Spinal cord (tissue), 10 donors: Measurements from ENCODE around the gene SEMA4G. TPM values are rescaled to one million over a fixed set of nuclear protein-coding genes. Genes with fewer than 3 reads are reported as not detected.
A peak's percentile ranks its signal among the peaks of the same experiment; 100 is the strongest.

Experiments used
- DNase-seq, 6 donors: peaks; one replicate each; pipeline versions ENCODE4 v3.0.0 to v3.0.0-alpha.2; 2013 to 2015; ENCODE audit warnings: low spot score in 6 of 6, low read depth in 4 of 6
- H3K27ac ChIP-seq: one replicate; pipeline ENCODE4 v1.5.1; 2013; ENCODE audit warnings: low read depth, low read length, control low read depth
- H3K27me3 ChIP-seq: one replicate; pipeline ENCODE4 v1.6.1; 2013; ENCODE audit warnings: low read length; ENCODE audit not compliant: control insufficient read depth, insufficient read depth
- H3K36me3 ChIP-seq: one replicate; pipeline ENCODE4 v1.6.1; 2013; ENCODE audit warnings: low read length; ENCODE audit not compliant: control insufficient read depth, insufficient read depth
- H3K4me1 ChIP-seq: one replicate; pipeline ENCODE4 v1.6.1; 2013; ENCODE audit warnings: low read length; ENCODE audit not compliant: control insufficient read depth, insufficient read depth
- H3K4me3 ChIP-seq: one replicate; pipeline ENCODE4 v1.5.1; 2013; ENCODE audit warnings: low read depth, low read length, control low read depth
- H3K9me3 ChIP-seq: one replicate; pipeline ENCODE4 v1.6.1; 2013; ENCODE audit warnings: low read length; ENCODE audit not compliant: control insufficient read depth, insufficient read depth
- WGBS: methylation state at CpG from one replicate; pipeline ENCODE4 v1.1.5; 2013; ENCODE audit warnings: missing lambda C conversion rate; ENCODE audit not compliant: insufficient coverage; 5-methylcytosine and 5-hydroxymethylcytosine counted together
- polyA plus RNA-seq, 2 donors: library from polyadenylated mRNA; unstranded; fragments of 120-200 nt; gene quantifications; one replicate each; pipeline ENCODE4 v1.2.1, GENCODE V29; 2013; ENCODE audit not compliant: insufficient read length in 2 of 2
- total RNA-seq, 2 donors: library from RNA; depleted of rRNA in 1 of 2; stranded (reverse); fragments of 120-200 nt in 1 of 2; fragments of >200 nt in 1 of 2; gene quantifications; one replicate each; pipeline versions ENCODE4 v1.2.3 to v1.2.4, GENCODE V29; 2013 to 2014
- donor health status: healthy.

SEMA4G gene
- total and polyA plus RNA-seq, 4 donors, result 8.6 to 72.6 (median 38.4) TPM

DNA sequence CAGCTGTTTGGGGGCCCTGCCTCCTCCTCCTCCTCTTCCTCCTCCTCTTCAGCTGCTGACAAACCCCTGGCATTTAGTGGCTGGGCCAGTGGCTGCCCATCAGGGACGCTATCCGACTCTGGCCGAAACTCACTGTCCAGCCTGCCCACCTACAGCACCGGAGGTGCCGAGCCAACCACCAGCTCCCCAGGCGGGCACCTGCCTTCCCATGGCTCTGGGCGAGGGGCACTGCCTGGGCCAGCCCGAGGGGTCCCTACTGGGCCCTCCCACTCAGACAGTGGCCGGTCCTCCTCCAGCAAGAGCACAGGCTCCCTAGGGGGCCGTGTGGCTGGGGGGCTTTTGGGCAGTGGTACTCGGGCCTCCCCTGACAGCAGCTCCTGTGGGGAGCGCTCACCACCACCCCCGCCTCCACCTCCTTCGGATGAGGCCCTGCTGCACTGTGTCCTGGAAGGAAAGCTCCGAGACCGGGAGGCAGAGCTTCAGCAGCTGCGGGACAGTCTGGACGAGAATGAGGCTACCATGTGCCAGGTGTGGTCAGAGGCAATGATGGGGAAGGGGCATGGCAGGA lies 34.4 kb downstream of the SEMA4G start:
- no peaks in the 10 kb centered on the region for H3K9me3 ChIP-seq
- 96% methylated on average over 17 of the region's 18 CpGs for WGBS
- no peak overlapping the region for H3K4me3 ChIP-seq
- peaks cover 60% of the 10 kb centered on the region for H3K36me3 ChIP-seq
- no peak for DNase-seq
- H3K4me1 ChIP-seq, result peaks cover 62% of the 10 kb centered on the region
- H3K27me3 ChIP-seq, result no peaks in the 10 kb centered on the region
- H3K27ac ChIP-seq, result no peak overlapping the region

DNA sequence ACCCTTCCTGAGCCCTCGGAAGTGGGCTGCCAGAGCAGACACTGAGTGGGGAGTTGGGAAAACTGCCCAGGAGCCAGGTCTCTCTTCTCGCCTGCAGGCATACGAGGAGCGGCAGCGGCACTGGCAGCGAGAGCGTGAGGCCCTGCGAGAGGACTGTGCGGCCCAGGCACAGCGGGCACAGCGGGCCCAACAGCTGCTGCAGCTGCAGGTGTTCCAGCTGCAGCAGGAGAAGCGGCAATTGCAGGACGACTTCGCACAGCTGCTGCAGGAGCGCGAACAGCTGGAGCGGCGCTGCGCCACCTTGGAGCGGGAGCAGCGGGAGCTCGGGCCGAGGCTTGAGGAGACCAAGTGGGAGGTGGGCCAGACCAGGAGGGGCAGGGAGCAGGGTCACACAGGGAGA lies 36.1 kb downstream of the SEMA4G start:
- no peak overlapping the region for H3K27ac ChIP-seq
- 82% methylated on average over 23 of the region's 23 CpGs for WGBS
- no peak overlapping the region for H3K4me3 ChIP-seq
- peak in 1 of 6 donors; percentile 53 for DNase-seq
- no peaks in the 10 kb centered on the region for H3K27me3 ChIP-seq
- H3K36me3 ChIP-seq, result peaks cover 61% of the 10 kb centered on the region
- peaks cover 58% of the 10 kb centered on the region for H3K4me1 ChIP-seq
- H3K9me3 ChIP-seq, result no peaks in the 10 kb centered on the region

DNA sequence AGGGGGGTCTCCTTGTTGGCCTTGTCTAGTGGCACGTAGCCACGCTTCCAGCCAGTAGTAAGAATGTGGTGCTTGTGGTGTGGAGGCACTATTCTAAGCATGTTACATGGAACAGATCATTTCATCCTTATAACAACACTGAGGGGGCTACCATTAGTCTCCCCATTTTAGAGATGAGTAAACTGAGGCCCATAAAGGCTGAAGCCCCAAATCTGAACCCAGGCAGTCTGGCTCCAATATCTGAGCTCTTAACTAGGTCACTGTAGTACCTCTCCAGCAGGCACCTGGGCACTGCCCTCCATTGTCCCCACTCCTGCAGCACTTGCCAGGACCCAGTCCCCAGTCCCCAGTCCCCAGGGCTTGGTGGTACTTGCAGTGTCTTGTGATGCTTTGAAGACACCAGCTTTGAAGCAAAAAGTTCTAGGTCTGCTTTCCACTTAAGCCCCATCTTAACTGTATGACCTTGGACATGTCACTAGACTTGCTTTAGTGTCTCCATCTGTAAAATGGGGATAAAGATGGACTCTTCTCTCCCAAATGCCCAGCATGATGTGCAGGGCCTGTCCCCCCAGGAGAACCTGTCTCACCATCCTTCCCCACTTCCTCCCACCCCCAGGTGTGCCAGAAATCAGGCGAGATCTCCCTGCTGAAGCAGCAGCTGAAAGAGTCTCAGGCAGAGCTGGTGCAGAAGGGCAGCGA lies 36.7 kb downstream of the SEMA4G start:
- Histone ChIP-seq H3K27ac (no peak overlapping the region), H3K9me3 (no peaks in the 10 kb centered on the region), H3K4me3 (no peak overlapping the region), H3K27me3 (no peaks in the 10 kb centered on the region), H3K36me3 (peaks cover 61% of the 10 kb centered on the region), H3K4me1 (peaks cover 51% of the 10 kb centered on the region)
- WGBS, result 88% methylated on average over 2 of the region's 4 CpGs
- DNase-seq, result no peak

DNA sequence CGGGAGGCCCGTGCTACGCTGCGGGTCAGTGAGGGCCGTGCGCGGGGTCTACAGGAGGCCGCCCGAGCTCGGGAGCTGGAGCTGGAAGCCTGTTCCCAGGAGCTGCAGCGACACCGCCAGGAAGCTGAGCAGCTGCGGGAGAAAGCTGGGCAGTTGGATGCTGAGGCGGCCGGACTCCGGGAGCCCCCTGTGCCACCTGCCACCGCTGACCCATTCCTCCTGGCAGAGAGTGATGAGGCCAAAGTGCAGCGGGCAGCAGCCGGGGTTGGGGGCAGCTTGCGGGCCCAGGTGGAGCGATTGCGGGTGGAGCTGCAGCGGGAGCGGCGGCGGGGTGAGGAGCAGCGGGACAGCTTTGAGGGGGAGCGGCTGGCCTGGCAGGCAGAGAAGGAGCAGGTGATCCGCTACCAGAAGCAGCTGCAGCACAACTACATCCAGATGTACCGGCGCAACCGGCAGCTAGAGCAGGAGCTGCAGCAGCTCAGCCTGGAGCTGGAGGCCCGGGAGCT lies 37.3 kb downstream of the SEMA4G start:
- no peak for DNase-seq
- peaks cover 61% of the 10 kb centered on the region for H3K36me3 ChIP-seq

DNA sequence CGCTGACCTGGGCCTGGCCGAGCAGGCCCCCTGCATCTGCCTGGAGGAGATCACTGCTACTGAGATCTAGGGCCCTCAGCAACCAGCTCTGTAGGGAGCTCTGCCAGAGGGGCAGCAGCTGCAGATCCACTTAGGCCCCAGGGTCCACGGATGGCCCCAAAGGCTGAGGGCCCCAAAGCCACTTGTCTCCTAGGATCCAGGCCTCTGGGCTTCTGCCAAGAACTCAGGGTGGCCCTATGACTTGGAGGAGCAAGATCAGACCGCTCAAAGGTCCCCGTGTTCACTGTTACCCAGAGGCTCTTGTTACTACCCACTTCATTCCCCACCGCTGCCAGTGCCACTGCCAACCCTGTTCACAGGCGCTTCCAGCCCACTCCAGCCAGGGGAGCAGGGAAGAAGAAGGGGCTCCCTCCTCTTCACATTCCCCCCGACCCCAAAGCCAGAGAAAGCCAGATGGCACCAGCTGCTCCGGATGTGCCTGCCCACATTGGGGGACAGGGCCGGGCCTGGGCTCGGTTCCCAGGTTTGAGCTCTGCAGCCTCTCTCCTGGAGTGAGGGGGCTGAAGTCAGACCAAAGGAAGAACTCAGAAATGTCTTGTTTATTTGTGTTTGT lies 37.9 kb downstream of the SEMA4G start:
- WGBS, result 44% methylated on average over 9 of the region's 11 CpGs
- H3K36me3 ChIP-seq, result peaks cover 59% of the 10 kb centered on the region
- H3K27ac ChIP-seq, result peak overlapping the region; percentile 29

More for the DNA sequence above, 37.3 kb downstream of the SEMA4G start:
- no peaks in the 10 kb centered on the region for H3K9me3 ChIP-seq
- 70% methylated on average over 33 of the region's 33 CpGs for WGBS
- peaks cover 46% of the 10 kb centered on the region for H3K4me1 ChIP-seq
- H3K27me3 ChIP-seq, result no peaks in the 10 kb centered on the region
- H3K27ac ChIP-seq, result no peak overlapping the region
- H3K4me3 ChIP-seq, result no peak overlapping the region

DNA sequence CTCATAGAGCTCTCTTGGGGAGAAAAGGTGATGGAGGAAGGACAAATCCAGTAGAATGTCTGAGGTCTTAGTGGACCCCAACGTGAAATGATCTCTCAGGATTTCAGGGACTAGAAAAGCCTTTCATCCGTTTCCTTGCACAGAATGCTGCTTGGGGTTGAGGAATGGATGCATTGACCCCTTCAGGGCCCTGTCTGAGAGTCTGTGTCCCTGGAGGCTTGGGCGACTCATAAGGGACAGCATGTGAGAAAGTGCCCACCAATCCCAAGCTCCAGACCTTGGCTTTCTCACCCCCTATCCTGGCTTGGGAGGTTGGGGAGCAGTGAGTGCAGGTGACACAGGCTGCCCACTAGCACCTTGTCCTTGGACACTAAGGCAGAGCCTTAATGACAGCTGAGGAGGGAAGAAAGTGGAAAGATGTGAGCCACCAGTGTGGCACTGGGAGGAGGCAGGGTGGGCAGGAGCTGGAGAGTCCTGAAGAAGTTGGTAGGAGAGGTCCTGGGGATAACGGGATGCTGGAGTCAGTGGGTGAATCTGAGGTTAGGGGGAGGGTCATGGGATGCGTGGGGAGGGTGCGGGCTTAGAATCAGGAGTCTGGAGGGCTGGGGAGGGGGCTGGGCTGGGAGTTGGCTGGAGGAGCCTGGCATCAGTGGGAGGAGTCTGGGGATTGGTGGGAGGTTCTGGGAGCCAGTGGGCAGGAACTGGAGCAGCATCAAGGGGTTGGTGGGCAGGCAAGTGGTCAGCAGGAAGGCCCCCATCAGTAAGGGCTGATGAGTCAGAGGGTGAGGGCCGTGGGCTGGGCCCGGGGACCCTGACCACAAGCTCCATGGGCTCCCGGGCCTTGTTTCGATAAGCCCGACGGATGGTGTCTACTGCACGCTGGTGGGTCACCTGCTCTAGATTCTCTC lies 38.9 kb downstream of the SEMA4G start:
- Histone ChIP-seq H3K36me3 (peaks cover 50% of the 10 kb centered on the region), H3K4me1 (peaks cover 39% of the 10 kb centered on the region), H3K4me3 (no peak overlapping the region), H3K9me3 (no peaks in the 10 kb centered on the region), H3K27ac (no peak overlapping the region), H3K27me3 (no peaks in the 10 kb centered on the region)
- DNase-seq, result no peak
- WGBS, result 68% methylated on average over 11 of the region's 13 CpGs

More for the DNA sequence above, 37.9 kb downstream of the SEMA4G start:
- Histone ChIP-seq H3K4me3 (no peak overlapping the region), H3K9me3 (no peaks in the 10 kb centered on the region), H3K27me3 (no peaks in the 10 kb centered on the region), H3K4me1 (peaks cover 41% of the 10 kb centered on the region)
- DNase-seq, result no peak

DNA sequence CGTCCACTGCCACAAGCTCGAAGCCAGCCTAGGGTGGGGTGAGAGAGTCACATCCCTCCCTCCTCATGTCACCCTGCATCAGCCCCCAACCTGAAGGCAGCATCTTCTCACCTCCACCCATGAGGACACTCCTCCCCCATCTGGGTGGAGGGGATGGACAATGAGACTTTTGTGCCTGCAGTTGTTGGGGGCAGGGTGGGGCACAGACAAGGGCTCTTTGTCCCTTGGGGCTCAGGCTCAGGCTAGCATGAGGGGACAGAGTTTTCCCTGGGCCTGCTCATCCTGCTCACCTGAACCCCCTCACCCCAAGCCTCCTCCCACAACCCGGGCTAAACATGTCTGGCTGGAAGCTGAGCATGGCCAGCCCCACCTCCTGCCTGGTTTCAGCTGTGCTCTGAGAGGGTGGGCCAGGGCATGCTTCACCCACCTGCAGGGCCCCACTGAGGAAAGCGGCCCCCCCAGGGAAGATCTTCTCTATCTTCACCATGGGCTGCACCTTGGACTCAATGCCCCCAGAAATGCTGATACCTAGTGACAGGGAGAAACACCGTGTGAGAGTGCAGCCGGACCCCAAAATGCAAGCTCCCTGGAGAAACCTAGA lies 39.6 kb downstream of the SEMA4G start:
- WGBS, result 84% methylated on average over 4 of the region's 6 CpGs
- no peaks in the 10 kb centered on the region for H3K9me3 ChIP-seq
- no peak overlapping the region for H3K27ac ChIP-seq
- DNase-seq, result no peak
- H3K4me3 ChIP-seq, result no peak overlapping the region
- no peaks in the 10 kb centered on the region for H3K27me3 ChIP-seq
- H3K36me3 ChIP-seq, result peaks cover 42% of the 10 kb centered on the region
- peaks cover 42% of the 10 kb centered on the region for H3K4me1 ChIP-seq

DNA sequence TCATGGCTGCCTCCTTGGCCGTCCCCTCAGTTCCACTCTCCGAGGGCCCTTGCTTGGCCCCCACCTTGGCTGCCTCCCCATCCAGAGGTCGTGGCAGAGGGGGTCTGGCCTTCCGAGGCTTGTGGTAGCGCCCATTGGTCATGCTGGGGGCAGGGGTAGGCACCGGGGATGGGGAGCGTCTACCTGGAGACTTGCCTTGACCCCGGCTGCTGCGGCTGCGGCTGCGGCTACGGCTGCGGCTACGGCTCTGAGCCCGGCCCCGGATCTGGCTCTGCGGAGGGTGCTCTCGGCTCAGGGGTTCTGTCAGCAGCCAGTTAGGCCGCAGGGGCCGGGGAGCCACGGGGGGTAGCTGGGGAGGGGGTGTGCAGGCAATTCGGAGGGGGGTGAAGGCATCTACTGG lies 41.0 kb downstream of the SEMA4G start:
- WGBS, result 94% methylated on average over 17 of the region's 22 CpGs
- peaks cover 31% of the 10 kb centered on the region for H3K36me3 ChIP-seq
- H3K4me3 ChIP-seq, result no peak overlapping the region
- no peaks in the 10 kb centered on the region for H3K9me3 ChIP-seq
- peaks cover 44% of the 10 kb centered on the region for H3K4me1 ChIP-seq
- H3K27me3 ChIP-seq, result no peaks in the 10 kb centered on the region
- no peak for DNase-seq
- no peak overlapping the region for H3K27ac ChIP-seq
